OCI-LY3 (cell line): ENCODE data around the gene CSNK1G3.

Experiments
- H2AFZ ChIP-seq: fragments of 200-600, 300-600 bp; shearing (Covaris generic); 2 replicates; pipeline ENCODE4 v1.6.0; 2014; ENCODE audit warnings: antibody characterized with exemption, low read depth, low read length
- H3K27ac ChIP-seq: fragments of 200-600, 300-600 bp; sonication (generic); 2 replicates; pipeline ENCODE4 v1.5.1; 2014; ENCODE audit warnings: mild to moderate bottlenecking, low read length, moderate library complexity, mixed read lengths
- H3K27me3 ChIP-seq: fragments of 200-600, 300-600 bp; sonication (generic); 2 replicates; pipeline ENCODE4 v1.6.1; 2014; ENCODE audit warnings: low read depth, low read length, mixed read lengths
- H3K36me3 ChIP-seq: fragments of 200-600, 300-600 bp; sonication (generic); replicated peaks from 2 replicates; pipeline ENCODE3; 2014; ENCODE audit warnings: low read depth, low read length, mixed read lengths
- H3K4me1 ChIP-seq: fragments of 300-600, 200-600 bp; sonication (generic); 2 replicates; pipeline ENCODE4 v1.6.1; 2014; ENCODE audit warnings: low read length, mixed read lengths
- H3K4me2 ChIP-seq: fragments of 200-600, 300-600 bp; sonication (generic); 2 replicates; pipeline ENCODE4 v1.6.1; 2014; ENCODE audit warnings: low read length, mixed read lengths
- H3K4me3 ChIP-seq: fragments of 300-600, 200-600 bp; sonication (generic); 2 replicates; pipeline ENCODE4 v1.5.1; 2014; ENCODE audit warnings: antibody characterized with exemption, mild to moderate bottlenecking, low read length, moderate library complexity
- H3K79me2 ChIP-seq: fragments of 300-600, 200-600 bp; shearing (Covaris generic); 2 replicates; pipeline ENCODE4 v1.6.1; 2014; ENCODE audit warnings: mild to moderate bottlenecking, low read length, mixed read lengths
- H3K9ac ChIP-seq: fragments of 300-600, 200-600 bp; shearing (Covaris generic); 2 replicates; pipeline ENCODE4 v1.6.0; 2014; ENCODE audit warnings: mild to moderate bottlenecking, low read length, moderate library complexity
- H3K9me3 ChIP-seq: fragments of 200-600, 300-600 bp; shearing (Covaris generic); 2 replicates; pipeline ENCODE4 v1.6.1; 2014; ENCODE audit warnings: low read length, mixed read lengths; ENCODE audit not compliant: insufficient read depth
- H4K20me1 ChIP-seq: fragments of 200-600, 300-600 bp; sonication (generic); 2 replicates; pipeline ENCODE4 v1.6.1; 2016; ENCODE audit warnings: low read length, mixed read lengths; ENCODE audit not compliant: insufficient read depth
- EZH2phosphoT487 ChIP-seq: fragments of 200-600 bp; shearing (Covaris generic); IDR thresholded peaks from 2 replicates; pipeline ENCODE4 v1.6.1; 2018; ENCODE audit warnings: antibody characterized with exemption, mixed run types, low read depth
- TF ChIP-seq, protein P1 (sequence below): fragments of 200-600, 300-600 bp; sonication (generic); IDR thresholded peaks from 2 replicates; pipeline ENCODE4 v1.5.1; 2014; ENCODE audit warnings: antibody characterized with exemption, low read length, low read depth

The CSNK1G3 gene

DNA sequence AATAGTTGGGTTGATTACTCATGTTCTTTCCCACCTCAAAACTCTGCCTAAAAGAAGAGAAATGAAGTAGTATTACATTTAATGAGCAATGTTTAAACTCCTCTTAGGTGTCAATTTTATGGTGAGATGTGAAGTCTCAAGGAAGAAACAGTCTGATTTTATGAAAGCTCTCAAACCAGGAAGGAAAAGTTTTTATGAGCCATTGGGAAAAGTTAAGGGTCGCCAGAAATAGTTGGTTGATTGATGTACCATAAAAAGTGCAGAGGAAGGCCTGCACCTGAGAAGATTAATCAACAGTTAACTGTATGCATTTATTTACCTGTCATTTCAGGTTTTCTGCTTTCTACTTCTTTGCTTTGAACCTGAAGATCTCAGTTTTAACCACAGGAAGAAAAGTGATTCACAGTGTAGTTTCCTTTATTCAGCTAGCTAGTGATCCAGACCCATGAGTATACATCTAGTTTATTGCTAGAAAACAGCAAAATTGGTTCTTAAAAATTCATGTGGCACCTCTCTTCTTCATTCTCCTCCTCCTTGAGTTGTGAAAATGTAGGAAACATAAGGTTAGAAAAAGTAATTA, 133.1 kb downstream of the CSNK1G3 start:
- Histone ChIP-seq H3K4me3 (no peak overlapping the region), H3K4me2 (no peak overlapping the region), H3K9ac (no peak overlapping the region), H3K36me3 (no peaks in the 10 kb centered on the region), H3K27ac (no peak overlapping the region), H3K4me1 (no peaks in the 10 kb centered on the region), H3K27me3 (no peaks in the 10 kb centered on the region), H4K20me1 (no peaks in the 10 kb centered on the region), H3K79me2 (no peaks in the 10 kb centered on the region), H3K9me3 (no peaks in the 10 kb centered on the region), H2AFZ (no peak overlapping the region; the same call in 1 of the 2 replicates)
- TF ChIP-seq, protein P1, sequence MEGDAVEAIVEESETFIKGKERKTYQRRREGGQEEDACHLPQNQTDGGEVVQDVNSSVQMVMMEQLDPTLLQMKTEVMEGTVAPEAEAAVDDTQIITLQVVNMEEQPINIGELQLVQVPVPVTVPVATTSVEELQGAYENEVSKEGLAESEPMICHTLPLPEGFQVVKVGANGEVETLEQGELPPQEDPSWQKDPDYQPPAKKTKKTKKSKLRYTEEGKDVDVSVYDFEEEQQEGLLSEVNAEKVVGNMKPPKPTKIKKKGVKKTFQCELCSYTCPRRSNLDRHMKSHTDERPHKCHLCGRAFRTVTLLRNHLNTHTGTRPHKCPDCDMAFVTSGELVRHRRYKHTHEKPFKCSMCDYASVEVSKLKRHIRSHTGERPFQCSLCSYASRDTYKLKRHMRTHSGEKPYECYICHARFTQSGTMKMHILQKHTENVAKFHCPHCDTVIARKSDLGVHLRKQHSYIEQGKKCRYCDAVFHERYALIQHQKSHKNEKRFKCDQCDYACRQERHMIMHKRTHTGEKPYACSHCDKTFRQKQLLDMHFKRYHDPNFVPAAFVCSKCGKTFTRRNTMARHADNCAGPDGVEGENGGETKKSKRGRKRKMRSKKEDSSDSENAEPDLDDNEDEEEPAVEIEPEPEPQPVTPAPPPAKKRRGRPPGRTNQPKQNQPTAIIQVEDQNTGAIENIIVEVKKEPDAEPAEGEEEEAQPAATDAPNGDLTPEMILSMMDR, result no peak
- TF ChIP-seq EZH2phosphoT487, result no peak

DNA sequence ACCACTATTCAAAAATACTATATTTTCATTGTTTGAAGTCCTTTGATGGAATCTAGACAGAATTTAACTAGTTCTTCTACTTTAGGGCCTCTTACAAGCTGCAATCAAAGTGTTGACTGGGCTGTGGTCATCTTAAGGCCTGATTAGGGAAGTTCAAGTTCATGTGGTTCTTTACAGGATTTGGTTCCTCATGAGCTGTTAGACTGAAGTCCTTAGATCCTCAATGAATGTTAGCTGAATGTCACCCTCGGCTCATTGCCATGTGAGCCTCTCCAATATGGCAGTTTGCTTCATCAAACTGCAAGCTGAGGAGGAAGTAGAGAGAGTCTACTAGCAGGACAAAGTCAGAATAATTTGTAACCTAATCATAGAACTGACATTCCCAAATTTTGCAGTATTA, 135.1 kb downstream of the CSNK1G3 start:
- Histone ChIP-seq H3K4me2 (no peak overlapping the region), H3K9ac (no peak overlapping the region)
- TF ChIP-seq EZH2phosphoT487, result no peak
- TF ChIP-seq, protein P1, result no peak

DNA sequence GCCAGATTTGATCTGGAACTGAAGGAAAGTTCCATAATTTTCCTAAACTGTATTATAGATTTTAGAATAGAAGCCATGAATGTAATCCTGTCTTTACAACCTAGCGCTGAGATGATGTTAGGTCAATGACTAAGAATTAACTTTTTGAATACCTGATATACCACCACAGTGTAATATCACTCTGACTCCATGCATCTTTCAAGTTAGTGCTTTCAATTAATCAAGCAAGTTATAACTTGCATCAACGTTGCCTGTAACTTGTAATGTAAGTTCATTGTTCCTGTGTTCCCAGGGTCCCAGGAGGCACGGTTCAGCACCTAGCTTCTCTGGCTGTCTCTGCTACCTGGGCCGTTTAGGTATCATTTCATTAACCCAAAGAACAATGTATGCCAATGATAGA, 139.3 kb downstream of the CSNK1G3 start:
- no peaks in the 10 kb centered on the region for H3K4me1 ChIP-seq
- H3K27me3 ChIP-seq, result no peaks in the 10 kb centered on the region
- H3K4me3 ChIP-seq, result no peak overlapping the region
- TF ChIP-seq, protein P1, result no peak
- TF ChIP-seq EZH2phosphoT487, result no peak
- H3K9ac ChIP-seq, result no peak overlapping the region
- no peaks in the 10 kb centered on the region for H3K36me3 ChIP-seq
- no peaks in the 10 kb centered on the region for H4K20me1 ChIP-seq
- H3K79me2 ChIP-seq, result no peaks in the 10 kb centered on the region
- no peak overlapping the region for H3K4me2 ChIP-seq
- H3K9me3 ChIP-seq, result no peaks in the 10 kb centered on the region
- H2AFZ ChIP-seq, result no peak overlapping the region
- no peak overlapping the region for H3K27ac ChIP-seq

More for the DNA sequence above, 135.1 kb downstream of the CSNK1G3 start:
- H3K4me3 ChIP-seq, result no peak overlapping the region
- no peaks in the 10 kb centered on the region for H3K4me1 ChIP-seq
- no peaks in the 10 kb centered on the region for H3K27me3 ChIP-seq
- H3K36me3 ChIP-seq, result no peaks in the 10 kb centered on the region
- no peaks in the 10 kb centered on the region for H3K9me3 ChIP-seq
- no peaks in the 10 kb centered on the region for H4K20me1 ChIP-seq
- H3K79me2 ChIP-seq, result no peaks in the 10 kb centered on the region
- H2AFZ ChIP-seq, result no peak overlapping the region
- H3K27ac ChIP-seq, result no peak overlapping the region

DNA sequence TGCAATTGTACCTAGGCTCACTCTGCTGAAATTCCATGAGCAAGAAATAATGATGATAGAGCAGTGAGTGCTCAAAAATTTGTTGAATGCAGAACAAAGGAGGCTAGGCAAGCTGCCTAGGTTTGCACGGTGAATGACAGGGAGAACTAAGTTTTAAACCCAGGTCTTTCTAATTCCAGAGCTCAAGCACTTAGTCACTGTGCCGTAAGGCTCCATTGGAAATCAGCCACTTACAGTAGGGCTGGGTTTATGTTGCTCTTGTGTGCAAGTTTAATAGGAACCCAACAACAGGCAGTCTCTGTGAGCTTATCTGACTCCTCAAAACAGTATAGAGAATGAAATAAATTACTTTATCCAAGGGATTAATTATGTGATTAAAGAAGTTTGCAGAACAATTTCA, 147.0 kb downstream of the CSNK1G3 start:
- Histone ChIP-seq H3K36me3 (no peaks in the 10 kb centered on the region), H3K4me2 (no peak overlapping the region), H2AFZ (no peak overlapping the region), H3K27ac (no peak overlapping the region), H3K27me3 (no peaks in the 10 kb centered on the region), H3K4me1 (no peaks in the 10 kb centered on the region), H3K9ac (no peak overlapping the region), H3K9me3 (no peaks in the 10 kb centered on the region), H3K79me2 (no peaks in the 10 kb centered on the region), H3K4me3 (no peak overlapping the region), H4K20me1 (no peaks in the 10 kb centered on the region)
- TF ChIP-seq, protein P1, result no peak
- no peak for TF ChIP-seq EZH2phosphoT487
